NCI-H2171 (cell line): ENCODE data around the gene TEP1.
"Not testable (repeated sequence)": the region's sequence is repeated elsewhere in the genome, so short reads cannot be mapped to it uniquely, and the experiment has no call there.

ENCODE experiments used
- DNase-seq: peaks from one replicate; lab custom pipeline; 2025; lab: John Stamatoyannopoulos, UW

Gene TEP1

GRCh38 chr14:20341032-20341431, 72.3 kb downstream of the TEP1 start:
- not testable (repeated sequence) for DNase-seq

GRCh38 chr14:20334017-20334416, 79.3 kb downstream of the TEP1 start:
- DNase-seq = no peak

- no peak for DNase-seq
Observed at GRCh38 chr14:20333494-20333841, 79.8 kb downstream of the TEP1 start.

- peak; percentile 100 for DNase-seq
Observed at GRCh38 chr14:20332788-20333493, 80.4 kb downstream of the TEP1 start, which contains the start of gene CCNB1IP1. TSS of gene CCNB1IP1 (minus strand) at chr14:20333279. CDS start at chr14:20316523, 16,756 bp downstream.

GRCh38 chr14:20332431-20332787, 80.9 kb downstream of the TEP1 start:
- DNase-seq = no peak

GRCh38 chr14:20331053-20331613, 82.2 kb downstream of the TEP1 start:
- DNase-seq = no peak

GRCh38 chr14:20329355-20329754, 83.9 kb downstream of the TEP1 start:
- no peak for DNase-seq

GRCh38 chr14:20328705-20329104, 84.6 kb downstream of the TEP1 start:
- DNase-seq = no peak

GRCh38 chr14:20327005-20327869, 86.1 kb downstream of the TEP1 start:
- DNase-seq = peak; percentile 83

- DNase-seq = no peak
Observed at GRCh38 chr14:20317720-20318119, 95.6 kb downstream of the TEP1 start.
